Uterus (tissue), 2 donors: Measurements from ENCODE around the gene PSPN.

Source experiments
- POLR2A ChIP-seq, 2 donors: fragments of 450-650 bp; IDR thresholded peaks; one replicate each; pipeline ENCODE4 v1.6.1; 2016; ENCODE audit warnings: antibody characterized with exemption in 2 of 2, mild to moderate bottlenecking in 1 of 2, moderate library complexity in 1 of 2
- TF ChIP-seq, protein P1 (sequence below), 4 experiments: fragments of 200-600 bp in 2 of 4; fragments of 450-650 bp in 2 of 4; sonication (generic) in 2 of 4; IDR thresholded peaks; one replicate each; pipeline ENCODE4 v1.5.1; 2016 to 2019; ENCODE audit warnings: antibody characterized with exemption in 4 of 4, mild to moderate bottlenecking in 2 of 4, moderate library complexity in 1 of 4

DNA sequence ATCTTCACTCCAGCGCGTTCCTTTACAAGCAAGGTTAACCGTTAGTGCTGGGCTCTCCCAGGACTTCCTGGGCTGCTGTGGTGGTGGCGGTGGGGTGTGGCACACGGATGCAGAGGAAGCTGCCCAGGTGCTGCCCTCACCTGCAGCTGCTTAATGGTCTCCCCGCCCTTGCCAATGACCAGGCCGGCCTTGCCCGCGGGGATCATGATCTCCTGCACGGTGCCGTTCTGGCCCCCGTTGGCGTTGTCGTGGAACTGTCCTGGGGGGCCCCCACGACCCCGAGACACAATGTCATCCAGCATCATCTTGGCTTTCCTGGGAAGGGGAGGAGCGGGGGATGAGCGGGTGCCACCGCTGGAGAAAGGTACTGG lies 42.8 kb upstream of the PSPN start:
- TF ChIP-seq, protein P1, sequence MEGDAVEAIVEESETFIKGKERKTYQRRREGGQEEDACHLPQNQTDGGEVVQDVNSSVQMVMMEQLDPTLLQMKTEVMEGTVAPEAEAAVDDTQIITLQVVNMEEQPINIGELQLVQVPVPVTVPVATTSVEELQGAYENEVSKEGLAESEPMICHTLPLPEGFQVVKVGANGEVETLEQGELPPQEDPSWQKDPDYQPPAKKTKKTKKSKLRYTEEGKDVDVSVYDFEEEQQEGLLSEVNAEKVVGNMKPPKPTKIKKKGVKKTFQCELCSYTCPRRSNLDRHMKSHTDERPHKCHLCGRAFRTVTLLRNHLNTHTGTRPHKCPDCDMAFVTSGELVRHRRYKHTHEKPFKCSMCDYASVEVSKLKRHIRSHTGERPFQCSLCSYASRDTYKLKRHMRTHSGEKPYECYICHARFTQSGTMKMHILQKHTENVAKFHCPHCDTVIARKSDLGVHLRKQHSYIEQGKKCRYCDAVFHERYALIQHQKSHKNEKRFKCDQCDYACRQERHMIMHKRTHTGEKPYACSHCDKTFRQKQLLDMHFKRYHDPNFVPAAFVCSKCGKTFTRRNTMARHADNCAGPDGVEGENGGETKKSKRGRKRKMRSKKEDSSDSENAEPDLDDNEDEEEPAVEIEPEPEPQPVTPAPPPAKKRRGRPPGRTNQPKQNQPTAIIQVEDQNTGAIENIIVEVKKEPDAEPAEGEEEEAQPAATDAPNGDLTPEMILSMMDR (IDR thresholded peaks at IDR 0.05): no peak
- no peak for TF ChIP-seq POLR2A (IDR thresholded peaks at IDR 0.05)
